NOMO-1 (cell line): Measurements from ENCODE around the gene CPNE1.
"Not testable (repeated sequence)": the region's sequence is repeated elsewhere in the genome, so short reads cannot be mapped to it uniquely, and the experiment has no call there.

Experiments used
- DNase-seq, 2 experiments: peaks; one replicate each; lab custom pipeline; 2025; ENCODE audit not compliant: unreplicated experiment in 2 of 2; lab: John Stamatoyannopoulos, UW

The CPNE1 gene

DNA sequence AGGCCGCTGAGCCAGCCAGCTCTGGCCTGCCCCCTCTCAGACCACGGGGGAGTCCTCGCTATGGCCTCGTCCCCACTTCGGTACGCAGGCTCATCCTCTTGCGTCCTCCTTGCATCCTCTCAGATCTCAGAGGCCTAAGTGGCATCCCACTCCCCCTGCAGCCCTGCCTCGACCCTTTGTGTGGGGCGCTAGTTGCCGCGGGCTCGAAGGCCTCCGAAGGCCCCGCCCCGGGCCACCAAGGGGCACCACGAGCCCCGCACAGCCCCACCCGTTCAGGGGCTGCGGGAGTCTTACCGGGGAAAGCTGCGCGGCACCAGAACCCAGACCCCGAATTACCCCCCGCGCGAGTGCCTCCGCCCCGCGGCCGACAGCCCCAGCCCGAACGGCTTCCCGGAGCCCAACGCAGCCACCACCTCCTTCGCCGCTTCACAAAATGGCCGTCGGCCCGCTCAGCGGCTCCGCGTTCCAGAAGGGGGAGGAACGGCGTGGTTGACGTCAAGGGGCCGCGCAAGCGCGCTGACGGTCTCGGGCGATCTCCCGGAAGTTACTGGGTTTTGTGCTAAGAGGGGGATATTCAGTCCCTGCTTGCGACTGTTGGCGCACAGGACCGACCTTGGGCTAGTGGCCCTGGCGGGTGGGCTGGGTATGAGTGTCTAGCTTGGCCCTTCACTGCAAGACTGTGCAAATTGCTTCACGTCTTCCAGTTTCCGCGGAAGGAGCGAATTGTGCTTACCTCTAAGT is at the start of gene CPNE1, which contains the start of gene RBM12:
Gene CPNE1, minus strand, starts transcription at position 435 of the 741 bp plus-strand sequence. CDS start 31,977 bp downstream, outside the sequence.
Gene RBM12, minus strand, starts transcription at position 435 of the 741 bp plus-strand sequence. CDS start 9,578 bp downstream, outside the sequence.
- DNase-seq: peak; percentile 88 to 94

GRCh38 chr20:35714127-35714526 is 49.4 kb upstream of the CPNE1 start:
- DNase-seq: no peak

- DNase-seq: not testable (repeated sequence)
Measured at GRCh38 chr20:35713120-35713519, 48.4 kb upstream of the CPNE1 start.

DNA sequence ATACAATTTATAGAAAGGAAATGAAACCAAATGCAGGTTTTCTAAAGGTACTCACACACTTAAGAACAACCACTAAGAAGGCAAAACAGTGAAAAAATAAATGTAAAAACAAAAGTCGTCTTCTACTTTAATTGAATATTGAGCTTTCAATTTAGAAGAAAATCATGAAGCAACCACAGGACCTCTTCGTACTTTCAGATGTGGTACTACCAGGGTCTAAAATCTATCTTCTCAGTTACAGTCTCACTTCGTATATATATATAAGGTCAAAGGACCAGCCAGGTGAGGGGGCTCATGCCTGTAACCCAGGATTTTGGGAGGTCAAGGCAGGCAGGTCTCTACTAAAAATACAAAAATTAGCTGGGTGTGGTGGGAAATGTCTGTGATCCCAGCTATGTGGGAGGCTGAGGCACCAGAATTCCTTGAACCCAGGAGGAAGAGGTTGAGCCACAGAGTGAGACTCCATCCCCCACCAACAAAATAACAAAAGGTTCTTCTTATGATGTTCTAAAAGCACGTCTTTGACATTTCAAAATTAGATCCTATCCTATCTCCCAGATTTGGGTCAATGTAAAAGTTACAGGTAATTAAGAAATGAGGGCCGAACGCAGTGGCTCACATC is 47.0 kb upstream of the CPNE1 start:
- no peak for DNase-seq

GRCh38 chr20:35710884-35711587 is 46.3 kb upstream of the CPNE1 start:
- DNase-seq: no peak

- DNase-seq: no peak
Measured at GRCh38 chr20:35710039-35710438, 45.3 kb upstream of the CPNE1 start.

DNA sequence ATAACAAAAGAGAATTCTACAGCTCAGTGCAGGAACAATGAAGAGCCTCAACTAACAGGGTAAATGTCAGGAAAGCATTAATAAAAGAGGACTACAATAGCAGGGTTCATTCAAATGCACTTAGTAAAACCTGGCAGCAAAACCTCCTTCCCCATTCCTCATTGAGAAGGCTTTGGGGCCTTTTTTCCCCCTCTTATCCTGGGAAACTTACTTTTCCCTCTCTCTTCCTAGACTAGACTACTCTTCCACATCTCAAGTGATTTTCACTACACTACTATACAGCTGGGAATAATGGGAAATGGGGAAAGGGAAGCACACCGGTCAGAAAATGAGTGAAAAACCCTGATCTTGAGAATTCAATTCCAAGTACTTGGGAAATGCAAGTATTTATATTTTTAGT is 44.6 kb upstream of the CPNE1 start:
- no peak for DNase-seq

GRCh38 chr20:35708502-35708901 is 43.8 kb upstream of the CPNE1 start:
- no peak for DNase-seq

DNA sequence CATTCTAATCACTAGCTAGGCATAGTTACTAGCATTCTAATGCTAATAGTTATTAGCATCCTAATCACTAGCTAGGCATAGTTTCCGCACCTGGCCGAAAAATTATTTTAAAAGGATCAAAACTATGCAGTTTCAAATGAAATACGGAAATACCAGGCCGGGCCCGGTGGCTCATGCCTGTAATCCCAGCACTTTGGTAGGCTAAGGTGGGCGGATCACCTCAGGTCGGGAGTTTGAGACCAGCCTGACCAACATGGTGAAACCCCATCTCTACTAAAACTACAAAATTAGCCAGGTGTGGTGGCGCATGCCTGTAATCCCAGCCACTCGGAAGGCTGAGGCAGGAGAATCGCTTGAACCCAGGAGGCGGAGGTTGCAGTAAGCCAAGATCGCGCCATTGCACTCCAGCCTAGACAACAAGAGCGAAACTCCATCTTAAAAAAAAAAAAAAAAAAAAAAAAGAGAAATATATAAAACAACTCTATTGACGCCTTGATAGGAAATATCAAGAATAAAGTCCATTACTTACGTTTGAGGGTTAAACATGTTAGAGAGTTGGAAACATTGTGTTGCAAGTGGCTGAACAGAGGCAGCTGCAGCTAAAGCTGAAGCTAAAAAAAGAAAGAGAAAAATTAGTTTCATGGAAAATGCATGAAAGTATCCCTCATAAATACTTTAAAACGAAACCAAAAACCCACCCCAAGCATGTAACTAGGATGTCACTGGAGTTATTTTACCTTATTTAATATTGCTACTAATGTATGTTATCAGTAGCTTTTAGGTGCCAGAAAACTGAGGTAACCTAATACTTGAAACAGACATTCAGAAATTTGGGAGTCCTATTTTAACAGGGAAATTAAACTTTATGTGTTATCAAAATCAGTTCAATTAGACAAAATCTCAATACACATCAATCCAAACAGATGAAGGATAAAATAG is 42.2 kb upstream of the CPNE1 start:
- not testable (repeated sequence) for DNase-seq

- not testable (repeated sequence) for DNase-seq
Measured at GRCh38 chr20:35705894-35706293, 41.2 kb upstream of the CPNE1 start.

DNA sequence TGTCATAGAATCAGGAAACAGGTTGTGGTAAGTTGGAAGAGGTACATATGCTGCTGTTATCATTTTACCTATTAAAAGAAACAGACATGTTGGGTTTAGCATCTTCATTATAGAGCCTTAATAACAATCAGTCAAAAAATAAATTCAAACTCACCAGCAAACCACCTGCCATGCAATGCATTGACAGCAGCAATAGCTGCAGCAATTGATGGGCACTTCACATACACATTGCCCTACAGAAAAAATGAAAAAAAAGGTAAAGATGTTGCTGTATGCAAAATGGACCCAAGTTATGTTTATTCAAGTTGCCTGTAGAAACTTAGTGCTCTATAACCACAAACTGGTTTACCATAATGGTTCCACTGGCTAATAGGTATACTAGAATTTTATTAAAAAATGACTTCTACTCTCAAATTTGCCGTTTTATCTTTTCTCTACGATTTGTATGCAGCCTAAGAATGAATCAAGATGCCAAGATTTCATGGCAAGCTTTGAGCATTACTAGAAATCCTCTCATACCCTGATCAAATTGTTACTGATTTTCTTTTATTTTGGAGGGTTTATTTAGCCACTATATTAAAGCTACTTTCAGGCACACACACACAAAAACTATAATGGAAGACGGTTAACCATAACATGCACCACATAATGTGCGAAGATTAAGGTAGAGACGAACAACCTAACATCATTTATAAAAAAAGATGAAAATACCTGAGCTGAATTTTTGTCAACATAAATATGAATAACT is 40.0 kb upstream of the CPNE1 start:
- DNase-seq: no peak

DNA sequence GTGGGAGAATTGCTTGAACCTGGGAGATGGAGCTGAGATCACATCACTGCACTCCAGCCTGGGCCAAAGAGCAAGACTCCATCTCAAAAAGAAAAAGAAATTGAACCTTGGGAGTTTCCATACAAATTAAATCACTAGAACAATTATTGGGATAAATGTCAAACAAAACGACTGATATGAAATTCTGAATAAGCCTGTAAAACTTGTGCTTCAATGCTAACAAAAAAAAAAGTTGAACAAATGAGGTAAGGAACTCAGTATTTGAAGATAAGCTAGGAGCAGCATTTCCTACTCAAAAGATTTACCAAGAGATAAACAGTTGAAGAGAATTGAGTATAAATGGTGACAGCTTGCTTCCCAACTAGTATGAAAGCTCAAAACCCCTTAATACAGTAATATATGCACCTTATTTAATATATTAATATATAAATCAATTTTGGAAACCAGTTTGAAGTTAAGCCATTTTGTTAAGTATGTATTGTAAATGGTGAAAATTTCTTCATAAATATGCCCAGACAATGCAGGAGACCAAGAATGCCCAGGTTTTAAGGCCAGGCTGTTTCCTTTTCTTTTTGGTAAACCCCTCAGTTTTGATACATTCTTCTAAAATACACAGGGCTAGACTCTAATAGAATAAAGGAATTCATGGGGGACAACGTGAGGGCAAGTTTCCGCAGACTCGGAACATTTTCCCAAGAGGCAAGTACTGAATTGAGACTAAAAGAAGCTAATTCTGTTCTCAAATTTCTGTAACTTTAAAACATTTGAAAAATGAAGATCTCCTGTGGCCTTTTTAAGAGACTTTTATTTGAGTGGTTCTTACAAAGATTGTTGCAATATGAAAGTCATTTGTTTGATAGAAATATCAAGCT is 38.4 kb upstream of the CPNE1 start:
- no peak for DNase-seq

GRCh38 chr20:35702051-35702823 is 37.5 kb upstream of the CPNE1 start:
- DNase-seq: no peak

GRCh38 chr20:35700625-35701148 is 36.0 kb upstream of the CPNE1 start:
- DNase-seq: no peak

- DNase-seq: no peak
Measured at GRCh38 chr20:35699957-35700624, 35.4 kb upstream of the CPNE1 start.

GRCh38 chr20:35699127-35699956 is 34.6 kb upstream of the CPNE1 start, which contains the start of the genes NFS1 and ROMO1:
Gene NFS1, minus strand, starts transcription at chr20:35699352. Its CDS starts 64 bp downstream, at chr20:35699288.
Gene ROMO1, plus strand, starts transcription at chr20:35699405. Its CDS starts 228 bp downstream, at chr20:35699633.
- DNase-seq: peak; percentile 78 to 86
